IMR-90 (cell line): Measurements from ENCODE around the gene CTSH. TPM values are rescaled to one million over a fixed set of nuclear protein-coding genes. Genes with fewer than 3 reads are reported as not detected.
"Not testable (repeated sequence)": the region's sequence is repeated elsewhere in the genome, so short reads cannot be mapped to it uniquely, and the experiment has no call there.

Experiments used
- ATAC-seq: fragments of 200-7000 bp; cut with Tn5 transposase; 2 replicates; pipeline ENCODE4 v1.9.1; 2020; ENCODE audit warnings: low read depth, mild to moderate bottlenecking, moderate library complexity
- BruUV-seq: library from RNA; stranded (reverse); fragments of 400-500 nt; replicated peaks from 2 replicates; lab custom pipeline; 2021; lab: Mats Ljungman, UMichigan
- CTCF ChIA-PET: fragments of 300-600 bp; formaldehyde crosslinking; extraction: SDS; loops from one replicate; lab custom pipeline; 2021; ENCODE audit warnings: antibody characterized with exemption; lab: Yijun Ruan, JAX
- POLR2A ChIA-PET: fragments of 300-600 bp; sonication (Branson Sonifier 250); formaldehyde crosslinking; loops from one replicate; lab custom pipeline; 2022; ENCODE audit warnings: antibody characterized with exemption; ENCODE audit not compliant: unreplicated experiment; lab: Charles Lee
- DNase-seq: peaks from one replicate; pipeline ENCODE4 v3.0.0; 2013
- H2AFZ ChIP-seq: replicated peaks from 2 replicates; pipeline ENCODE3; 2013; ENCODE audit warnings: low read length, mild to moderate bottlenecking; ENCODE audit not compliant: poor library complexity
- H2AK5ac ChIP-seq: 2 replicates; pipeline ENCODE4 v1.6.1; 2013; ENCODE audit warnings: low read depth, low read length, inconsistent platforms
- H2AK9ac ChIP-seq: replicated peaks from 2 replicates; pipeline ENCODE3; 2013; ENCODE audit warnings: mild to moderate bottlenecking, low read depth, low read length, moderate library complexity; ENCODE audit not compliant: poor library complexity
- H2BK120ac ChIP-seq: 2 replicates; pipeline ENCODE4 v1.6.1; 2013; ENCODE audit warnings: low read depth, low read length, inconsistent platforms
- H2BK15ac ChIP-seq: 3 replicates; pipeline ENCODE4 v1.6.1; 2013; ENCODE audit warnings: low read depth, low read length, inconsistent platforms
- H2BK20ac ChIP-seq: 2 replicates; pipeline ENCODE4 v1.6.1; 2013; ENCODE audit warnings: low read depth, mild to moderate bottlenecking, inconsistent platforms, low read length, moderate library complexity
- H2BK5ac ChIP-seq: 2 replicates; pipeline ENCODE4 v1.6.1; 2013; ENCODE audit warnings: mild to moderate bottlenecking, low read depth, low read length, inconsistent platforms; ENCODE audit not compliant: poor library complexity, severe bottlenecking
- H3K14ac ChIP-seq: replicated peaks from 2 replicates; pipeline ENCODE4 v1.6.1; 2013; ENCODE audit warnings: low read depth, low read length, inconsistent platforms
- H3K18ac ChIP-seq: 2 replicates; pipeline ENCODE4 v1.6.1; 2013; ENCODE audit warnings: low read depth, low read length, control low read depth
- H3K23ac ChIP-seq: 2 replicates; pipeline ENCODE4 v1.6.1; 2013; ENCODE audit warnings: low read depth, low read length, inconsistent platforms
- H3K27ac ChIP-seq: 2 replicates; pipeline ENCODE4 v1.5.1; 2013; ENCODE audit warnings: mild to moderate bottlenecking, control low read depth, low read length; ENCODE audit not compliant: insufficient read depth
- H3K27me3 ChIP-seq: 2 replicates; pipeline ENCODE4 v1.6.1; 2013; ENCODE audit warnings: low read length; ENCODE audit not compliant: control insufficient read depth, insufficient read depth
- H3K36me3 ChIP-seq: 2 replicates; pipeline ENCODE4 v1.6.1; 2013; ENCODE audit warnings: low read length, mixed read lengths; ENCODE audit not compliant: control insufficient read depth, insufficient read depth
- H3K4ac ChIP-seq: 2 replicates; pipeline ENCODE4 v1.6.1; 2013; ENCODE audit warnings: low read depth, low read length, inconsistent platforms
- H3K4me1 ChIP-seq: 2 replicates; pipeline ENCODE4 v1.6.1; 2013; ENCODE audit warnings: low read length, mixed read lengths; ENCODE audit not compliant: control insufficient read depth, insufficient read depth
- H3K4me2 ChIP-seq: 2 replicates; pipeline ENCODE4 v1.6.1; 2013; ENCODE audit warnings: low read depth, mild to moderate bottlenecking, control low read depth, low read length, moderate library complexity
- H3K4me3 ChIP-seq: 2 replicates; pipeline ENCODE4 v1.5.1; 2013; ENCODE audit warnings: low read depth, mild to moderate bottlenecking, control low read depth, low read length, moderate library complexity; ENCODE audit not compliant: insufficient read depth
- H3K56ac ChIP-seq: 2 replicates; pipeline ENCODE4 v1.6.1; 2013; ENCODE audit warnings: low read length, inconsistent platforms; ENCODE audit not compliant: insufficient read depth; ENCODE audit errors: extremely low read depth
- H3K79me1 ChIP-seq, 2 experiments: 2 replicates each; pipeline ENCODE4 v1.6.1; 2013; ENCODE audit warnings: low read length in 2 of 2, inconsistent platforms in 1 of 2, low read depth in 1 of 2
- H3K9ac ChIP-seq: 2 replicates; pipeline ENCODE4 v1.6.1; 2013; ENCODE audit warnings: low read depth, low read length, control low read depth
- H3K9me1 ChIP-seq: 2 replicates; pipeline ENCODE4 v1.6.1; 2013; ENCODE audit warnings: low read length, inconsistent platforms; ENCODE audit not compliant: insufficient read depth
- H3K9me3 ChIP-seq: 2 replicates; pipeline ENCODE4 v1.6.1; 2013; ENCODE audit warnings: low read length; ENCODE audit not compliant: control insufficient read depth, insufficient read depth
- H4K20me1 ChIP-seq: 2 replicates; pipeline ENCODE4 v1.6.1; 2013; ENCODE audit warnings: low read length, inconsistent platforms; ENCODE audit not compliant: insufficient read depth
- H4K5ac ChIP-seq: 2 replicates; pipeline ENCODE4 v1.6.1; 2013; ENCODE audit warnings: mild to moderate bottlenecking, low read depth, low read length, control low read depth
- H4K8ac ChIP-seq, 2 experiments: 2 replicates each; pipeline ENCODE4 v1.6.1; 2013; ENCODE audit warnings: low read depth in 2 of 2, low read length in 2 of 2, control low read depth in 1 of 2, inconsistent platforms in 1 of 2
- H4K91ac ChIP-seq: 2 replicates; pipeline ENCODE4 v1.6.1; 2013; ENCODE audit warnings: low read depth, low read length, inconsistent platforms; ENCODE audit not compliant: insufficient read depth
- WGBS, 2 experiments: methylation state at CpG; one replicate each; pipeline versions ENCODE4 v1.1.5 to v1.1.7; 2013; ENCODE audit warnings: missing lambda C conversion rate in 2 of 2; ENCODE audit not compliant: insufficient read length in 1 of 2; ENCODE audit errors: extremely low coverage in 2 of 2; 5-methylcytosine and 5-hydroxymethylcytosine counted together
- dilution Hi-C: fragments of 300-500 bp; cut with HindIII; formaldehyde crosslinking; loops from one replicate; pipeline ENCODE4 v1.14.3; 2018; ENCODE audit warnings: low sequenced_read_pairs; ENCODE audit not compliant: unreplicated experiment
- in situ Hi-C: fragments of 300-500 bp; cut with MboI; formaldehyde crosslinking; loops from 3 replicates; pipeline ENCODE4 v1.14.3; 2019; ENCODE audit warnings: low sequenced_read_pairs, inconsistent platforms, mixed read lengths
- intact Hi-C: fragments of 100-400 bp; cut with micrococcal nuclease; formaldehyde crosslinking; loops from 2 replicates; pipeline ENCODE4 v1.10.0; 2022
- polyA plus RNA-seq, 3 experiments: library from polyadenylated mRNA; depleted of rRNA; stranded (reverse); fragments of >200 nt; gene quantifications; 2 replicates each; pipeline ENCODE4 v1.2.3, GENCODE V29; 2012; ENCODE audit warnings: low replicate concordance in 1 of 3
- total RNA-seq: library from RNA; depleted of rRNA; stranded (reverse); fragments of >200 nt; gene quantifications from 2 replicates; pipeline ENCODE4 v1.2.3, GENCODE V29; 2012

The CTSH gene
- total and polyA plus RNA-seq, 2 of the 4 experiments (the other 2 are of a cell fraction) = 11.7 to 13.9 TPM

GRCh38 chr15:78900819-78901533 lies 43.9 kb downstream of the CTSH start:
- WGBS, 2 experiments = no CpG with 5 or more reads among the region's 14 CpGs
- H3K4ac ChIP-seq, H4K91ac ChIP-seq, H2BK15ac ChIP-seq, DNase-seq, H3K9me3 ChIP-seq, H2AK5ac ChIP-seq, H2BK120ac ChIP-seq, in situ Hi-C loops, H3K9ac ChIP-seq, H3K27ac ChIP-seq, H3K23ac ChIP-seq, H3K9me1 ChIP-seq, H3K14ac ChIP-seq, ATAC-seq, H2BK5ac ChIP-seq, H3K27me3 ChIP-seq, H3K18ac ChIP-seq, BruUV-seq, H3K56ac ChIP-seq, dilution Hi-C loops, CTCF ChIA-PET, H3K4me3 ChIP-seq, H2AK9ac ChIP-seq, H2AFZ ChIP-seq, intact Hi-C loops, H3K4me2 ChIP-seq, POLR2A ChIA-PET, H4K5ac ChIP-seq, H4K8ac ChIP-seq, H2BK20ac ChIP-seq: not testable (repeated sequence)
- Histone ChIP-seq H4K20me1 (peaks cover 75% of the 10 kb centered on the region), H3K79me1 (peaks cover 9 to 71% of the 10 kb centered on the region in 2 experiments), H3K4me1 (peaks cover 11% of the 10 kb centered on the region), H3K36me3 (peaks cover 68% of the 10 kb centered on the region)
